HG03064 (cell line): ENCODE results near the gene SNCAIP.

Source experiments
- ATAC-seq: cut with Tn5 transposase; IDR thresholded peaks from one replicate; pipeline ENCODE4 v1.9.1; 2021; ENCODE audit warnings: low read depth; ENCODE audit not compliant: unreplicated experiment

The SNCAIP gene

GRCh38 chr5:122312591-122313406, 762 bp downstream of the SNCAIP start:
- ATAC-seq, result no peak

GRCh38 chr5:122314036-122314435, 2.0 kb downstream of the SNCAIP start:
- ATAC-seq, result no peak

- ATAC-seq, result no peak
These were observed 3.5 kb downstream of the SNCAIP start for GRCh38 chr5:122315521-122315920.

GRCh38 chr5:122316656-122317055, 4.6 kb downstream of the SNCAIP start:
- ATAC-seq, result no peak

- ATAC-seq, result no peak
These were observed 7.9 kb downstream of the SNCAIP start for GRCh38 chr5:122319897-122320296.

GRCh38 chr5:122321921-122322320, 9.9 kb downstream of the SNCAIP start:
- ATAC-seq, result no peak

GRCh38 chr5:122322801-122323548, 10.9 kb downstream of the SNCAIP start:
- ATAC-seq, result no peak

GRCh38 chr5:122323738-122324137, 11.7 kb downstream of the SNCAIP start:
- ATAC-seq, result no peak

- no peak for ATAC-seq
These were observed 15.1 kb downstream of the SNCAIP start for GRCh38 chr5:122327110-122327509.

- ATAC-seq, result no peak
These were observed 18.8 kb downstream of the SNCAIP start for GRCh38 chr5:122330881-122331280.

- ATAC-seq, result no peak
These were observed 20.8 kb downstream of the SNCAIP start for GRCh38 chr5:122332599-122333555.

- ATAC-seq, result no peak
These were observed 21.5 kb downstream of the SNCAIP start for GRCh38 chr5:122333564-122333963.

- ATAC-seq, result no peak
These were observed 27.6 kb downstream of the SNCAIP start for GRCh38 chr5:122339591-122339990.

GRCh38 chr5:122341087-122341486, 29.1 kb downstream of the SNCAIP start:
- no peak for ATAC-seq

GRCh38 chr5:122342256-122342655, 30.2 kb downstream of the SNCAIP start:
- ATAC-seq, result no peak

- ATAC-seq, result no peak
These were observed 35.0 kb downstream of the SNCAIP start for GRCh38 chr5:122346897-122347581.

GRCh38 chr5:122350496-122350895, 38.5 kb downstream of the SNCAIP start:
- no peak for ATAC-seq

GRCh38 chr5:122351416-122352157, 39.5 kb downstream of the SNCAIP start:
- ATAC-seq, result no peak

GRCh38 chr5:122352331-122352730, 40.3 kb downstream of the SNCAIP start:
- ATAC-seq, result no peak
